Measurements from ENCODE around the gene PRRT1B.

DNA sequence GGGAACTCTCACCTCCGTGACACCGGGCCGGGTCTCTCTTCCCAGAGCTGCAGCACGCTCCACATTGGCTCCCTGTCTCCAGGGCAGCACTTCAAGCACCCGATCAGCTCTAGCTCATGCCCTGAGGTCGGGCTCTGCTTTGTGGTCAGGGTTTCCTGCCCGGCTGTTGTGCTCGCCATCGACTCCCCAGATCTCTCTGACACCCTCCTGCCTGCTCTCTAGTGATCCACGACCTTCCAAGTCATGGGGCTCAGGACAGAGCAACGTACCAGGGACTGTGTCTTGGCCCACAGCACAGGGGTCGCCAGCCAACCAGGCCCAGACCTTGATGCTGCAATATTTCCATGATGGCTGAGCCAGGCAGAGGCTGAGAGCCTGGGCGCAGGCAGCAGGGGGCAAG, 45.1 kb downstream of the PRRT1B start:
- TF ChIP-seq EZH2phosphoT487 (IDR thresholded peaks at IDR 0.05; ENCODE audit: insufficient read depth, low read depth), result no peak
- no peak for TF ChIP-seq EZH2 (IDR thresholded peaks at IDR 0.05; ENCODE audit: insufficient read depth, poor library complexity, severe bottlenecking)
